Upper lobe of right lung (tissue), 1 donor: Measurements from ENCODE around the gene RAD51C. TPM values are rescaled to one million over a fixed set of nuclear protein-coding genes. Genes with fewer than 3 reads are reported as not detected.
"Not testable (repeated sequence)": the region's sequence is repeated elsewhere in the genome, so short reads cannot be mapped to it uniquely, and the experiment has no call there.

Experiments
- ATAC-seq: fragments of 200-7000 bp; cut with Tn5 transposase; one replicate; pipeline ENCODE4 v1.9.1; 2020; ENCODE audit warnings: mild to moderate bottlenecking, moderate library complexity
- DNase-seq: peaks from one replicate; pipeline ENCODE4 v3.0.0-alpha.2; 2020
- H3K27ac ChIP-seq: fragments of 200-600 bp; one replicate; pipeline ENCODE4 v1.8.0; 2022
- H3K27me3 ChIP-seq: fragments of 200-600 bp; one replicate; pipeline ENCODE4 v1.8.0; 2022; ENCODE audit warnings: mild to moderate bottlenecking
- H3K36me3 ChIP-seq: fragments of 200-600 bp; one replicate; pipeline ENCODE4 v1.8.0; 2022
- H3K4me1 ChIP-seq: fragments of 200-600 bp; one replicate; pipeline ENCODE4 v1.8.0; 2022
- H3K4me3 ChIP-seq: fragments of 200-600 bp; one replicate; pipeline ENCODE4 v1.8.0; 2022; ENCODE audit warnings: mild to moderate bottlenecking
- H3K9me3 ChIP-seq: fragments of 200-600 bp; one replicate; pipeline ENCODE4 v1.8.0; 2022
- CTCF ChIP-seq: fragments of 200-600 bp; IDR thresholded peaks from one replicate; pipeline ENCODE4 v1.8.0; 2022; ENCODE audit warnings: antibody characterized with exemption
- intact Hi-C: fragments of 100-400 bp; cut with DNase I; formaldehyde crosslinking; loops from one replicate; pipeline ENCODE4 v1.11.0; 2022
- total RNA-seq: library from RNA; stranded (reverse); fragmentation: NEBNext Ultra II Directional; extraction: Animal tissue kit (Norgen Biotek cat#: 25700); gene quantifications from one replicate; pipeline ENCODE4 v1.2.1, GENCODE V29; 2021
- donor health status: DM: no; HTN: yes; CAD: no; lungs with severe emphysema.

RAD51C gene
- total RNA-seq, 1 donor from 2014 or later: 15.3 TPM

GRCh38 chr17:58667934-58668597 is 24.3 kb upstream of the RAD51C start:
- Histone ChIP-seq H3K36me3 (no peaks in the 10 kb centered on the region), H3K4me1 (peaks cover 3% of the 10 kb centered on the region), H3K9me3 (no peaks in the 10 kb centered on the region), H3K4me3 (no peak overlapping the region), H3K27ac (no peak overlapping the region), H3K27me3 (no peaks in the 10 kb centered on the region)
- no peak for TF ChIP-seq CTCF
- intact Hi-C loops: no loop called here
- DNase-seq: no peak
- ATAC-seq: no peak

- no peak for ATAC-seq
- H3K27me3 ChIP-seq: no peaks in the 10 kb centered on the region
- TF ChIP-seq CTCF: no peak
- no peaks in the 10 kb centered on the region for H3K36me3 ChIP-seq
- DNase-seq: no peak
- intact Hi-C loops: no loop called here
- no peak overlapping the region for H3K27ac ChIP-seq
- no peak overlapping the region for H3K4me3 ChIP-seq
- no peaks in the 10 kb centered on the region for H3K9me3 ChIP-seq
- peaks cover 3% of the 10 kb centered on the region for H3K4me1 ChIP-seq
These were observed 23.8 kb upstream of the RAD51C start for GRCh38 chr17:58668598-58668935.

GRCh38 chr17:58669853-58670252 is 22.5 kb upstream of the RAD51C start:
- TF ChIP-seq CTCF: no peak

GRCh38 chr17:58671969-58672368 is 20.4 kb upstream of the RAD51C start:
- no peak for TF ChIP-seq CTCF
- no peak for DNase-seq

More at GRCh38 chr17:58669853-58670252, 22.5 kb upstream of the RAD51C start:
- no peaks in the 10 kb centered on the region for H3K27me3 ChIP-seq
- no peaks in the 10 kb centered on the region for H3K9me3 ChIP-seq
- no peaks in the 10 kb centered on the region for H3K36me3 ChIP-seq
- H3K27ac ChIP-seq: no peak overlapping the region
- peaks cover 3% of the 10 kb centered on the region for H3K4me1 ChIP-seq
- intact Hi-C loops: no loop called here
- no peak overlapping the region for H3K4me3 ChIP-seq
- no peak for DNase-seq
- no peak for ATAC-seq

GRCh38 chr17:58677194-58677880 is 15.1 kb upstream of the RAD51C start:
- intact Hi-C loops: no loop called here
- no peak overlapping the region for H3K4me3 ChIP-seq
- H3K36me3 ChIP-seq: no peaks in the 10 kb centered on the region
- no peaks in the 10 kb centered on the region for H3K9me3 ChIP-seq
- no peaks in the 10 kb centered on the region for H3K4me1 ChIP-seq
- no peak for ATAC-seq
- H3K27me3 ChIP-seq: no peaks in the 10 kb centered on the region
- H3K27ac ChIP-seq: no peak overlapping the region
- TF ChIP-seq CTCF: no peak
- DNase-seq: no peak

More at GRCh38 chr17:58671969-58672368, 20.4 kb upstream of the RAD51C start:
- intact Hi-C loops: no loop called here
- ATAC-seq: no peak
- H3K36me3 ChIP-seq: no peaks in the 10 kb centered on the region
- H3K9me3 ChIP-seq: no peaks in the 10 kb centered on the region
- no peak overlapping the region for H3K27ac ChIP-seq
- H3K4me3 ChIP-seq: no peak overlapping the region
- no peaks in the 10 kb centered on the region for H3K27me3 ChIP-seq
- H3K4me1 ChIP-seq: no peaks in the 10 kb centered on the region

GRCh38 chr17:58678287-58678686 is 14.1 kb upstream of the RAD51C start:
- H3K27me3 ChIP-seq, H3K36me3 ChIP-seq, H3K4me1 ChIP-seq, H3K27ac ChIP-seq, H3K4me3 ChIP-seq, ATAC-seq, DNase-seq, H3K9me3 ChIP-seq, intact Hi-C loops: not testable (repeated sequence)
